ENCODE measurements around the gene HAPSTR1.

Gene HAPSTR1

DNA sequence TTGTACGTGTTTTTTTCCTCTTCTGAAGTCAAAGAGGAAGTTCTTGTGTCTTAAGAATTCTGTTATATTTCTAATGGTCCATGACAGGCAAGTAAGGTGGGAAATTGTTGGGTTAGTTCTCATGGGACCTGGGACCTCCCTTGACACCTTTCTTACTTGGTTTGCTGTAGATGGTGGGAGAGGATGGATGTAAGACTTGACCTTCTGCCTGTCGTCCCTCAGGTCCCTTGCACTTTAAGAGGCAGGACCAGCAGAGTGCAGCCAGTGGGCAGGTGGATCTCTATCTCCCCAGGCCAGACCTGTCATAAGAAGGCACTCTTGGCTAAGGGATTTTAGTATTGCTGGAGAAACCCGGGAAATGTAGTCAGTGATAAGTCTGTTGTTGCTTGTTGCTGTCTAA is 12.1 kb downstream of the HAPSTR1 start:
- TF ChIP-seq Cebpa-rat (IDR thresholded peaks at IDR 0.05), result no peak
- H4K20me1 ChIP-seq, result peaks cover 100% of the 10 kb centered on the region in 11 experiments

DNA sequence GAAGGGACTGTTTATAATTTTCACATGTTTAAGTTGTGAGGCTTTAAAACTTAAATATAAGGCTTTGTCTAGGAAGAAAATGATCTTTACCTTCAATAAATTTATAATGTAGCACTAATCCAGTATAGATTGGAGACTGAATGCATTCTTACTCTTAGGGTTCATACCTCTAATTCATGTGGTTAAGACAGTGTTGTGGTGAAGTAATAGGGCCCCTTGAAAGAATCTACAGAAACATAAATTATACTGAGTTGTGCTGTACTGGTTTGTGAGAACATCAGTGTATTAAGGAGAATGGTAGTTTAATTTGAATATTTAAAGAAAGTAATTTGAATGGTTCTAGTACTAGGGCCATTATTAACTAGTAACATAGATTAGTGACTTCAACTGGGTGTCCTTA is 13.7 kb downstream of the HAPSTR1 start:
- TF ChIP-seq Cebpa-rat (IDR thresholded peaks at IDR 0.05), result no peak
- Histone ChIP-seq H4K20me1 (peaks cover 100% of the 10 kb centered on the region in 11 experiments), H3K36me3 (peaks cover 90 to 100% (median 100%) of the 10 kb centered on the region in 11 experiments), H3K9ac (peak overlapping the region in 2 of 11 experiments; percentile 3 to 43; a peak in 1 of 22 replicates), H3K4me3 (no peak overlapping the region), H3K9me3 (replicated peaks in 1 of 11) (no peaks in the 10 kb centered on the region), H3K4me2 (peak overlapping the region in 2 of 11 experiments; percentile 47 to 97; a peak in 3 of 22 replicates), H3K27ac (no peak overlapping the region), H3K4me1 (peaks cover 46 to 100% (median 65%) of the 10 kb centered on the region in 10 experiments), H3K27me3 (no peaks in the 10 kb centered on the region)

More for the DNA sequence above, 12.1 kb downstream of the HAPSTR1 start:
- Histone ChIP-seq H3K36me3 (peaks cover 93 to 100% (median 99%) of the 10 kb centered on the region in 11 experiments), H3K27ac (0 out of 22 replicates have a peak overlapping the region, but pooled peaks of 1 of the 11 experiments have one; percentile 27), H3K9me3 (replicated peaks in 1 of 11) (no peaks in the 10 kb centered on the region), H3K4me1 (peaks cover 52 to 100% (median 67%) of the 10 kb centered on the region in 10 experiments), H3K9ac (no peak overlapping the region), H3K4me3 (no peak overlapping the region), H3K27me3 (no peaks in the 10 kb centered on the region), H3K4me2 (peak overlapping the region in 5 of 11 experiments; percentile 1 to 97 (median 93); a peak in 7 of 22 replicates)

DNA sequence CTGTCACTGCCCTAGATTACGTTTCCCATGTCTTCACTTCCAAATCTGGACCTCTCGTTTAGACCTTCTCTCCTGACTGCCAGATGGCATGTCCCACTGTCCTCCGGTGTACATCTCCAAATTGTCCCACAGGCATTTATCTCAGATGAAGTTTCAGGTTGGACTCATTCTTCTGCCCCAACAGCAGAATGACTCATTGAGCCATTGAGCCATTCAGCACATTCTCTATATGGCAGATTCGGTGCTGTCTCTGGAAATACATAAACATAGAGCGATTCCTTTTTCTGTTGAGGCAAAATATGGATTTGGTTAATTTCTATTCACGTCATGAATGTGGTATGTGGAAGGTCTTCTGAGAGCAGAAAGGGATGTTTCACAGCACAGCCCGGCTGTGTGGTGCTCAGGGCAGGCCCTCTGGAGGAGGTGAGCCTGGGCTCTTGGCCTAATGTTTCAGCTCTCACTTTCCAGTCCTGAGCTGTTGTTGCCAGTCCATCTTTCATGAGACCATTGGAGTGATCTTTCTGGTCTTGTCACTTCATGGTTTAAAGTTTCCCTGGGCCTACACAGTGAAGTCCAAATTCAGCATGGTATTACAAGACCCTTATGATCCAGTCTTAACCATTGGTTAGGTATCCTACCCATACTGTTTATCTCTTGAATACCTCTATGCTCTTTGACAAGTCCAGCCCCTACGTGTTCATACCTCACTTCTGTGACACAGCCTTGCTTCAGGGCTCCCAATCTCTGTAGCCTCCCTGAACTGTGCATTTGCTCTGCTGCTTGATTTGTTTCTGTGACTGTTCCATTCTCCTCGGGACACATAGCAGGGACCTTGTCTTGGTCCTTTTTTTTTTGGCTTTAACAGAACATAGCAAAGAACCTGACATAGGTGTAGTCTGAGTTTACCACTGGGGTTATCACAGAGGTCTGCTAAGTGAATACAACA is 15.9 kb downstream of the HAPSTR1 start:
- peaks cover 85 to 100% (median 95%) of the 10 kb centered on the region in 11 experiments for H3K36me3 ChIP-seq
- H3K4me3 ChIP-seq, result no peak overlapping the region
- no peaks in the 10 kb centered on the region for H3K27me3 ChIP-seq
- H3K4me1 ChIP-seq, result peaks cover 30 to 100% (median 60%) of the 10 kb centered on the region in 10 experiments
- H3K27ac ChIP-seq, result no peak overlapping the region
- no peaks in the 10 kb centered on the region for H3K9me3 ChIP-seq (replicated peaks in 1 of 11)
- no peak overlapping the region; a peak in 1 of 22 replicates for H3K9ac ChIP-seq
- no peak for TF ChIP-seq Cebpa-rat (IDR thresholded peaks at IDR 0.05)
- H4K20me1 ChIP-seq, result peaks cover 100% of the 10 kb centered on the region in 11 experiments
- peak overlapping the region in 6 of 11 experiments; percentile 0 to 78 (median 12); a peak in 8 of 22 replicates for H3K4me2 ChIP-seq

DNA sequence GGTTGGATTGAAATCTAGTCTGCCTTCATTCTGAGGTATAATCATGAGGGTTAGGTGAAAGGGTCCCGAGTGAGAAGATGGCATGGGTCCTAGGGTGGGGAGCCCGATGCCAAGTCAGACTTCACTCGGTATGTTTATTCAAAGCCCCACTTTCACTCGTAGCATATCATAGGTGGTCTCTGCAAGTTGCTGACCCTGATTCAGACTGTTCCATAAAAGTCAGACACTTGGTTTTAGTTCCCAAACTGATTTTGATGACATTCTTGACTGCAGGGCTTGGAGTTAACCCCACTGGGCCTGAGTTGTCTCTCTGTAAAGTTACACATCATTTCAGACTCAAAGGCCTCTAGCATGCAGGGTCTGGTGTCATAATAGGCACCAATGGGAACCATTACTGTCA is 17.8 kb downstream of the HAPSTR1 start:
- H3K4me3 ChIP-seq, result no peak overlapping the region
- H3K9me3 ChIP-seq (replicated peaks in 1 of 11), result no peaks in the 10 kb centered on the region
- peak overlapping the region in 7 of 11 experiments; percentile 4 to 78 (median 26); a peak in 12 of 22 replicates for H3K4me2 ChIP-seq
- H3K27ac ChIP-seq, result peak overlapping the region in 2 of 11 experiments; percentile 3 to 12; a peak in 2 of 22 replicates
- peak overlapping the region in 2 of 11 experiments; percentile 12 to 21; a peak in 2 of 22 replicates for H3K9ac ChIP-seq
- peaks cover 70 to 100% (median 87%) of the 10 kb centered on the region in 11 experiments for H3K36me3 ChIP-seq
- no peaks in the 10 kb centered on the region for H3K27me3 ChIP-seq
- H4K20me1 ChIP-seq, result peaks cover 100% of the 10 kb centered on the region in 11 experiments
- no peak for TF ChIP-seq Cebpa-rat (IDR thresholded peaks at IDR 0.05)
- peaks cover 39 to 100% (median 65%) of the 10 kb centered on the region in 10 experiments for H3K4me1 ChIP-seq

DNA sequence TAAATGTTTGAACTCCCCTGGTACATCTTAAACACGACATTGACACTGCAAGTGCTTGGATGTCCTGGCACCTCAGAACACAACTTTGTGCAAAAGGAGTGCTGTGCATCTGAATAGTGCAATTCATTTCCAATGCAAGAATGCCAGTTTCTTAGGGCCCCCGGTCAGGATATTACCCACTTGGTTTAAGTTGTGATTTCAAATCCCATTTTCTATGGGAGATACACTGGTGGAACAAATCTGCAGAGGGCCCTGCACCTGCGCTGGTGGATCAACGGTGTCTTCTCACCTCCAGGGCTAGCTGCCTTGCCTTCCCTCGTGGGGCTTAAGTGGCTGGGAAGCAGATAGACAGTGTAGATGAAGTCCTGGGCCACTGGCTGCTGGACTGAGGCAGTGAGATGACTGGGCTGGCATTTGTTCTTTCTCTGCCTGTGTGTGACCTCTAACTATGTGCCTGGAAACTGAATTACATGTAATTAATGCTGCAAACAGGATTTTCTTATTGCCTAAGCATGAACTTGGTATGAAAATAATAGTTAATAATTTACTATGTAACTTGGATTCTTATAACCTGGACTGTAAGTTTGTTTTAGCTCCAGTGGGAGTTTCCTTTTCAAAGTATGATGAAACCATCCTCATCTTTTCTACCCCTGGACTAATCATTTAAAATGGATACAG is 20.9 kb downstream of the HAPSTR1 start:
- Histone ChIP-seq H3K27me3 (no peaks in the 10 kb centered on the region), H3K4me3 (no peak overlapping the region), H3K9me3 (replicated peaks in 1 of 11) (no peaks in the 10 kb centered on the region), H3K36me3 (peaks cover 70 to 100% (median 87%) of the 10 kb centered on the region in 11 experiments), H3K4me1 (peaks cover 46 to 99% (median 67%) of the 10 kb centered on the region in 10 experiments), H3K27ac (no peak overlapping the region), H3K9ac (0 out of 22 replicates have a peak overlapping the region, but pooled peaks of 2 of the 11 experiments have one; percentile 12 to 47), H4K20me1 (peaks cover 98 to 100% (median 100%) of the 10 kb centered on the region in 11 experiments), H3K4me2 (peak overlapping the region in 10 of 11 experiments; percentile 9 to 80 (median 30); a peak in 15 of 22 replicates)
- TF ChIP-seq Cebpa-rat (IDR thresholded peaks at IDR 0.05), result no peak

DNA sequence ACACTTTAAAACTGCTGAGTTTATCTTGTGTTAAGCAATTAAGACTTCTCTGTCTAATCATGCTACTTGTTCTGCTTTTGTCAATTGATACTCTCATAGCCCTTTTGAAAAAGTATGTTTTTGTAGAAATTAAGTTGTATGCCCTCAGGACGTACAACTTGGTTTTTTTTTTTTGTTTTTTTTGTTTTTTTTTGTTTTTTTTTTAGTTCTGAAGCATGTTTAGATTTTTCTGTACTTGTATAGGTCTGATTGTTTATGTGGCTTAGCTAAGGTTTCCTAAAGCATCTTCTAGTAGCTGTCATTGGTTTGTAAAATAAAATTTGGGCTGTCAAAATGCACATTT is 21.4 kb downstream of the HAPSTR1 start:
- H3K4me1 ChIP-seq, result peaks cover 50 to 99% (median 64%) of the 10 kb centered on the region in 10 experiments
- H3K9me3 ChIP-seq (replicated peaks in 1 of 11), result no peaks in the 10 kb centered on the region
- peaks cover 98 to 100% (median 100%) of the 10 kb centered on the region in 11 experiments for H4K20me1 ChIP-seq
- H3K27ac ChIP-seq, result no peak overlapping the region
- peak overlapping the region in 8 of 11 experiments; percentile 4 to 80 (median 37); a peak in 10 of 22 replicates for H3K4me2 ChIP-seq
- no peak for TF ChIP-seq Cebpa-rat (IDR thresholded peaks at IDR 0.05)
- H3K36me3 ChIP-seq, result peaks cover 70 to 100% (median 87%) of the 10 kb centered on the region in 11 experiments
- no peak overlapping the region for H3K4me3 ChIP-seq
- no peak overlapping the region for H3K9ac ChIP-seq
- H3K27me3 ChIP-seq, result no peaks in the 10 kb centered on the region

DNA sequence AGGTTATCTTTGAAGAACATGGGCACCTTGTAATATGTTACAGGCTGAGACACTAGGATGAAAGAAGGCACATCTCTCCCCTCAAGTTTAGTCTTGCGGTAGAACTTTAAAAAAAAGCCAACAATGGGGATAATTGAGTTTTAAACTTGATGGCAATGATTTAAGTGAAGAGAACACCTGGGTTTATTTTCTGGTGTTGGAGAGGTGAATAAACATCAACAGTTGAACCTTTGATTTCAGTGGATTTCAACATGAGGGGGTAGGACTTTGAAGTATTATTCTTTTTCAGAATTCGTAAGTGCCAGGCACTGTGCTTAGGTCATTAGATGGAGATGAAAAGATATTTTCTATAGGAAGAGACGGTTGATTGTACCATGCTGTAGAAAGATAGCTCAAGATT is 22.3 kb downstream of the HAPSTR1 start:
- peak overlapping the region; percentile 4 to 80 (median 40); a peak in 19 of 22 replicates for H3K4me2 ChIP-seq

DNA sequence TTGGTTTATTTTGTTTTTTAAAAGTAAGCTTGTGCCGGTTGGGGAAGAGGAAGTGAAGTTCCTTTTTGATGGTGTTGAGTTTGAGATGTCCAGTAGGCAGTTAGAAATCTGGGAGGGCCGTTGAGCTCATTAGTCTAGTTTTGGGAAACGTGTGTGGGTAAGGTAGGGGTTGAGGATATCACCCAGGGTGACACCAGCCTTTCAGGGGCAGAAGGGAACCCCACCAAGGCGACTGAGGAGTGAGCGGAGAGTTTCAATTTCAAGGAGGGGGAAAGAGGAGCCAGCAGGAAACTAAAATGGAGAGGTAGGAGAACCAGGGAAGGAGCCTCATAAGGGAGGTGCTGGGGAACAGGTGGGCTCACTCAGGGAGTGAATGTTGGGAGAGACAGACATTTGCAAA is 22.7 kb downstream of the HAPSTR1 start:
- Histone ChIP-seq H3K27me3 (no peaks in the 10 kb centered on the region), H3K4me2 (peak overlapping the region; percentile 4 to 80 (median 40); a peak in 20 of 22 replicates), H3K36me3 (peaks cover 66 to 100% (median 86%) of the 10 kb centered on the region in 11 experiments), H3K9me3 (replicated peaks in 1 of 11) (no peaks in the 10 kb centered on the region), H3K27ac (peak overlapping the region in 6 of 11 experiments; percentile 13 to 46 (median 24); a peak in 7 of 22 replicates), H4K20me1 (peaks cover 96 to 100% (median 100%) of the 10 kb centered on the region in 11 experiments), H3K9ac (no peak overlapping the region), H3K4me1 (peaks cover 38 to 99% (median 54%) of the 10 kb centered on the region in 10 experiments), H3K4me3 (no peak overlapping the region)
- TF ChIP-seq Cebpa-rat (IDR thresholded peaks at IDR 0.05), result no peak

More for the DNA sequence above, 22.3 kb downstream of the HAPSTR1 start:
- peaks cover 66 to 100% (median 86%) of the 10 kb centered on the region in 11 experiments for H3K36me3 ChIP-seq
- no peak for TF ChIP-seq Cebpa-rat (IDR thresholded peaks at IDR 0.05)
- H3K9ac ChIP-seq, result no peak overlapping the region
- no peak overlapping the region for H3K4me3 ChIP-seq
- H3K27me3 ChIP-seq, result no peaks in the 10 kb centered on the region
- H3K9me3 ChIP-seq (replicated peaks in 1 of 11), result no peaks in the 10 kb centered on the region
- peaks cover 97 to 100% (median 100%) of the 10 kb centered on the region in 11 experiments for H4K20me1 ChIP-seq
- H3K27ac ChIP-seq, result peak overlapping the region in 5 of 11 experiments; percentile 13 to 46 (median 28); a peak in 4 of 22 replicates
- peaks cover 42 to 99% (median 58%) of the 10 kb centered on the region in 10 experiments for H3K4me1 ChIP-seq

All from BLaER1 treated with 17β-estradiol and CSF1 and Interleukin-3, amounts not matched to agents 10 nM and 100 nM (cell line).